Fibroblast of lung (primary cell): ENCODE results near the gene FOXI3. TPM values are rescaled to one million over a fixed set of nuclear protein-coding genes. Genes with fewer than 3 reads are reported as not detected.
A peak's percentile ranks its signal among the peaks of the same experiment; 100 is the strongest.

Experiments used
- DNase-seq, 2 donors: peaks; one replicate each; pipeline versions ENCODE4 v3.0.0 to v3.0.0-alpha.2; 2010; ENCODE audit warnings: low read depth in 2 of 2
- H2AFZ ChIP-seq: 2 replicates; pipeline ENCODE4 v1.5.1; 2012; ENCODE audit warnings: low read length, control low read depth, inconsistent platforms
- H3K27ac ChIP-seq: 2 replicates; pipeline ENCODE4 v1.5.1; 2011; ENCODE audit warnings: low read length, control low read depth; ENCODE audit not compliant: insufficient read depth
- H3K27me3 ChIP-seq: 2 replicates; pipeline ENCODE4 v1.5.1; 2011; ENCODE audit warnings: mild to moderate bottlenecking, low read length; ENCODE audit not compliant: control insufficient read depth, insufficient read depth
- H3K36me3 ChIP-seq: 2 replicates; pipeline ENCODE4 v1.5.1; 2011; ENCODE audit warnings: low read length; ENCODE audit not compliant: control insufficient read depth, insufficient read depth
- H3K4me1 ChIP-seq: 2 replicates; pipeline ENCODE4 v1.5.1; 2011; ENCODE audit warnings: low read length; ENCODE audit not compliant: control insufficient read depth, insufficient read depth; ENCODE audit errors: extremely low read depth
- H3K4me2 ChIP-seq: 2 replicates; pipeline ENCODE4 v1.5.1; 2011; ENCODE audit warnings: low read length, control low read depth; ENCODE audit not compliant: insufficient read depth; ENCODE audit errors: extremely low read depth
- H3K4me3 ChIP-seq, 4 experiments: fragments of 200-600 bp in 1 of 4; sonication (generic) in 1 of 4; replicated peaks in 1 of 4; 2 replicates each; pipeline ENCODE4 v1.5.1; 2011 to 2016; ENCODE audit warnings: low read length in 4 of 4, low read depth in 3 of 4, mild to moderate bottlenecking in 3 of 4, control low read depth in 2 of 4, inconsistent platforms in 1 of 4, mixed read lengths in 1 of 4; ENCODE audit not compliant: insufficient read depth in 1 of 4; ENCODE audit errors: control extremely low read depth in 1 of 4
- H3K79me2 ChIP-seq: 2 replicates; pipeline ENCODE4 v1.5.1; 2012; ENCODE audit warnings: mild to moderate bottlenecking, low read length, inconsistent platforms; ENCODE audit not compliant: control insufficient read depth, insufficient read depth
- H3K9ac ChIP-seq: 2 replicates; pipeline ENCODE4 v1.5.1; 2011; ENCODE audit warnings: mild to moderate bottlenecking, low read length, control low read depth; ENCODE audit not compliant: insufficient read depth
- H3K9me3 ChIP-seq: 2 replicates; pipeline ENCODE4 v1.5.1; 2012; ENCODE audit warnings: low read depth, low read length; ENCODE audit not compliant: control insufficient read depth, insufficient read depth
- H4K20me1 ChIP-seq: 2 replicates; pipeline ENCODE4 v1.5.1; 2011; ENCODE audit warnings: low read length; ENCODE audit not compliant: control insufficient read depth, insufficient read depth; ENCODE audit errors: extremely low read depth
- EZH2 ChIP-seq: IDR thresholded peaks from 2 replicates; pipeline ENCODE4 v1.5.1; 2012; ENCODE audit warnings: low read length, control low read depth, mild to moderate bottlenecking; ENCODE audit errors: missing control alignments
- polyA plus RNA-seq, 2 donors: library from polyadenylated mRNA; depleted of rRNA in 1 of 2; stranded (reverse) in 1 of 2; unstranded in 1 of 2; fragments of >200 nt; gene quantifications; 2 replicates each; pipeline ENCODE4 v1.2.1, GENCODE V29; 2011 to 2012; ENCODE audit warnings: missing spikeins in 1 of 2
- total RNA-seq: library from RNA; depleted of rRNA; stranded (reverse); fragments of >200 nt; gene quantifications from 2 replicates; pipeline ENCODE4 v1.2.1, GENCODE V29; 2014
- TF ChIP-seq, protein P1 (sequence below), 2 donors: IDR thresholded peaks in 1 of 2; conservative IDR thresholded peaks in 1 of 2; 1 replicate in 1 of 2; 2 replicates in 1 of 2; pipeline ENCODE4 v1.5.1; 2011 to 2012; ENCODE audit warnings: low read length in 2 of 2, control low read depth in 1 of 2, inconsistent platforms in 1 of 2, low read depth in 1 of 2, mild to moderate bottlenecking in 1 of 2

FOXI3 gene
- total and polyA plus RNA-seq, 2 donors (not counting 1 experiment from before 2014, with no cell fraction given) = not detected

- Histone ChIP-seq H3K4me1 (no peaks in the 10 kb centered on the region), H3K27ac (no peak overlapping the region), H3K27me3 (peaks cover under 1% of the 10 kb centered on the region), H3K9me3 (no peaks in the 10 kb centered on the region), H3K4me3 (no peak overlapping the region), H3K9ac (no peak overlapping the region), H3K4me2 (no peak overlapping the region), H3K36me3 (no peaks in the 10 kb centered on the region), H3K79me2 (no peaks in the 10 kb centered on the region), H2AFZ (no peak overlapping the region), H4K20me1 (no peaks in the 10 kb centered on the region)
- DNase-seq = no peak
- TF ChIP-seq, protein P1, sequence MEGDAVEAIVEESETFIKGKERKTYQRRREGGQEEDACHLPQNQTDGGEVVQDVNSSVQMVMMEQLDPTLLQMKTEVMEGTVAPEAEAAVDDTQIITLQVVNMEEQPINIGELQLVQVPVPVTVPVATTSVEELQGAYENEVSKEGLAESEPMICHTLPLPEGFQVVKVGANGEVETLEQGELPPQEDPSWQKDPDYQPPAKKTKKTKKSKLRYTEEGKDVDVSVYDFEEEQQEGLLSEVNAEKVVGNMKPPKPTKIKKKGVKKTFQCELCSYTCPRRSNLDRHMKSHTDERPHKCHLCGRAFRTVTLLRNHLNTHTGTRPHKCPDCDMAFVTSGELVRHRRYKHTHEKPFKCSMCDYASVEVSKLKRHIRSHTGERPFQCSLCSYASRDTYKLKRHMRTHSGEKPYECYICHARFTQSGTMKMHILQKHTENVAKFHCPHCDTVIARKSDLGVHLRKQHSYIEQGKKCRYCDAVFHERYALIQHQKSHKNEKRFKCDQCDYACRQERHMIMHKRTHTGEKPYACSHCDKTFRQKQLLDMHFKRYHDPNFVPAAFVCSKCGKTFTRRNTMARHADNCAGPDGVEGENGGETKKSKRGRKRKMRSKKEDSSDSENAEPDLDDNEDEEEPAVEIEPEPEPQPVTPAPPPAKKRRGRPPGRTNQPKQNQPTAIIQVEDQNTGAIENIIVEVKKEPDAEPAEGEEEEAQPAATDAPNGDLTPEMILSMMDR (conservative IDR thresholded peaks at IDR 0.05 in 1 of 2, IDR thresholded peaks at IDR 0.05 in 1 of 2; ENCODE audit: low read depth in 1 of 2, low read length in 2 of 2) = no peak
- no peak for TF ChIP-seq EZH2
Observed at GRCh38 chr2:88458633-88459032, 6.1 kb upstream of the FOXI3 start.

GRCh38 chr2:88452980-88453582 lies 588 bp upstream of the FOXI3 start:
- no peak overlapping the region for H3K4me3 ChIP-seq
- H3K36me3 ChIP-seq = no peaks in the 10 kb centered on the region
- H3K4me1 ChIP-seq = no peaks in the 10 kb centered on the region
- no peaks in the 10 kb centered on the region for H4K20me1 ChIP-seq
- no peak overlapping the region for H3K9ac ChIP-seq
- peak; percentile 4 to 44 for DNase-seq
- TF ChIP-seq, protein P1 (conservative IDR thresholded peaks at IDR 0.05 in 1 of 2, IDR thresholded peaks at IDR 0.05 in 1 of 2; ENCODE audit: low read depth in 1 of 2, low read length in 2 of 2) = no peak
- TF ChIP-seq EZH2 = peak; percentile 98
- no peak overlapping the region for H2AFZ ChIP-seq
- H3K4me2 ChIP-seq = no peak overlapping the region
- peaks cover 20% of the 10 kb centered on the region for H3K27me3 ChIP-seq
- no peaks in the 10 kb centered on the region for H3K79me2 ChIP-seq
- H3K9me3 ChIP-seq = no peaks in the 10 kb centered on the region
- H3K27ac ChIP-seq = no peak overlapping the region

GRCh38 chr2:88451811-88452564 lies 505 bp downstream of the FOXI3 start:
- Histone ChIP-seq H4K20me1 (no peaks in the 10 kb centered on the region), H3K4me2 (no peak overlapping the region), H3K4me1 (no peaks in the 10 kb centered on the region), H3K9ac (no peak overlapping the region), H3K27ac (no peak overlapping the region), H2AFZ (no peak overlapping the region), H3K9me3 (no peaks in the 10 kb centered on the region), H3K27me3 (peaks cover 20% of the 10 kb centered on the region), H3K4me3 (no peak overlapping the region), H3K36me3 (no peaks in the 10 kb centered on the region), H3K79me2 (no peaks in the 10 kb centered on the region)
- TF ChIP-seq EZH2 = peak; percentile 86
- TF ChIP-seq, protein P1 (conservative IDR thresholded peaks at IDR 0.05 in 1 of 2, IDR thresholded peaks at IDR 0.05 in 1 of 2; ENCODE audit: low read depth in 1 of 2, low read length in 2 of 2) = no peak
- DNase-seq = no peak
